HG03342 (cell line): ENCODE measurements around the gene PPP2R5D.
A peak's percentile ranks its signal among the peaks of the same experiment; 100 is the strongest.
"Not testable (repeated sequence)": the region's sequence is repeated elsewhere in the genome, so short reads cannot be mapped to it uniquely, and the experiment has no call there.

Source experiments
- ATAC-seq: cut with Tn5 transposase; IDR thresholded peaks from one replicate; pipeline ENCODE4 v1.9.1; 2021; ENCODE audit warnings: mild to moderate bottlenecking, moderate library complexity; ENCODE audit not compliant: unreplicated experiment

PPP2R5D gene

GRCh38 chr6:43021270-43022047 is 37.1 kb downstream of the PPP2R5D start, which contains the start of gene RRP36:
Gene RRP36, plus strand, starts transcription at chr6:43021623. Its CDS starts 32 bp downstream, at chr6:43021655.
- peak; percentile 79 for ATAC-seq

- no peak for ATAC-seq
Measured at GRCh38 chr6:43024436-43024835, 40.1 kb downstream of the PPP2R5D start.

GRCh38 chr6:43026365-43026764 is 42.0 kb downstream of the PPP2R5D start:
- no peak for ATAC-seq

GRCh38 chr6:43029120-43029519 is 44.8 kb downstream of the PPP2R5D start:
- ATAC-seq, result no peak

- ATAC-seq, result no peak
Measured at GRCh38 chr6:43032326-43032725, 48.0 kb downstream of the PPP2R5D start.

- no peak for ATAC-seq
Measured at GRCh38 chr6:43033496-43034189, 49.3 kb downstream of the PPP2R5D start.

GRCh38 chr6:43034190-43034525 is 49.8 kb downstream of the PPP2R5D start:
- ATAC-seq, result no peak

GRCh38 chr6:43035495-43036194 is 51.3 kb downstream of the PPP2R5D start:
- no peak for ATAC-seq

- ATAC-seq, result no peak
Measured at GRCh38 chr6:43036712-43037111, 52.3 kb downstream of the PPP2R5D start.

GRCh38 chr6:43037197-43037596 is 52.8 kb downstream of the PPP2R5D start:
- ATAC-seq, result no peak

- ATAC-seq, result no peak
Measured at GRCh38 chr6:43037706-43038105, 53.3 kb downstream of the PPP2R5D start.

- no peak for ATAC-seq
Measured at GRCh38 chr6:43038727-43039126, 54.4 kb downstream of the PPP2R5D start.

- ATAC-seq, result no peak
Measured at GRCh38 chr6:43040542-43041257, 56.3 kb downstream of the PPP2R5D start.

- not testable (repeated sequence) for ATAC-seq
Measured at GRCh38 chr6:43041475-43041874, 57.1 kb downstream of the PPP2R5D start.

GRCh38 chr6:43043310-43043709 is 58.9 kb downstream of the PPP2R5D start:
- ATAC-seq, result no peak

- no peak for ATAC-seq
Measured at GRCh38 chr6:43045371-43045930, 61.1 kb downstream of the PPP2R5D start.

- ATAC-seq, result no peak
Measured at GRCh38 chr6:43047998-43048397, 63.6 kb downstream of the PPP2R5D start.

- no peak for ATAC-seq
Measured at GRCh38 chr6:43050981-43051380, 66.6 kb downstream of the PPP2R5D start.

GRCh38 chr6:43052225-43052841 is 68.0 kb downstream of the PPP2R5D start:
- ATAC-seq, result no peak

- ATAC-seq, result peak; percentile 11
Measured at GRCh38 chr6:43052842-43053544, 68.6 kb downstream of the PPP2R5D start.
